B cell (primary cell): ENCODE results near the gene MRTFB.

Experiments used
- CTCF ChIP-seq: fragments of 200-600 bp; IDR thresholded peaks from one replicate; pipeline ENCODE4 v1.8.0; 2022; ENCODE audit warnings: antibody characterized with exemption, mild to moderate bottlenecking
- EZH2 ChIP-seq: IDR thresholded peaks from 2 replicates; pipeline ENCODE4 v1.6.1; 2012; ENCODE audit warnings: borderline replicate concordance, low read depth, mild to moderate bottlenecking, moderate library complexity, low read length; ENCODE audit not compliant: insufficient read depth, poor library complexity, severe bottlenecking

GRCh38 chr16:14186795-14187221 lies 115.7 kb downstream of the MRTFB start:
- TF ChIP-seq CTCF (no peak), EZH2 (no peak)
